K562 (cell line): ENCODE data around the gene TOMT. TPM values are rescaled to one million over a fixed set of nuclear protein-coding genes. Genes with fewer than 3 reads are reported as not detected.

ENCODE experiments used
- BHLHE40 ChIP-seq: IDR thresholded peaks from 2 replicates; pipeline ENCODE4 v1.6.1; 2011; ENCODE audit warnings: low read length, improper control_type of control experiment
- CBX5 ChIP-seq: IDR thresholded peaks from 2 replicates; pipeline ENCODE4 v1.6.1; 2014; ENCODE audit warnings: low read depth, borderline replicate concordance
- CBX8 ChIP-seq: fragments of 200-600 bp; sonication (generic); IDR thresholded peaks from 2 replicates; pipeline ENCODE4 v1.6.1; 2012; ENCODE audit warnings: borderline replicate concordance, mixed run types, low read depth, mild to moderate bottlenecking, moderate library complexity, mixed read lengths, low read length, control low read depth, inconsistent platforms; ENCODE audit not compliant: poor library complexity, severe bottlenecking; ENCODE audit errors: extremely low read depth
- COPS2 ChIP-seq: fragments of 450-650 bp; conservative IDR thresholded peaks from 2 replicates; pipeline ENCODE4 v1.6.1; 2016; ENCODE audit warnings: mild to moderate bottlenecking, moderate library complexity
- ELF2 ChIP-seq: fragments of 250-450 bp; sonication (Bioruptor Pico); IDR thresholded peaks from 2 replicates; pipeline ENCODE4 v1.5.0; 2021; ENCODE audit warnings: mild to moderate bottlenecking
- EP400 ChIP-seq: fragments of 450-650 bp; IDR thresholded peaks from 2 replicates; pipeline ENCODE4 v1.6.1; 2017; ENCODE audit warnings: antibody characterized with exemption, mild to moderate bottlenecking, moderate library complexity
- ETV1 ChIP-seq: fragments of 450-650 bp; conservative IDR thresholded peaks from 2 replicates; pipeline ENCODE4 v1.6.1; 2016; ENCODE audit warnings: missing genetic modification characterization, control low read depth, low read depth, missing compliant biosample characterization
- FOXK2 ChIP-seq, 2 experiments: fragments of 450-650 bp; IDR thresholded peaks in 1 of 2; conservative IDR thresholded peaks in 1 of 2; 2 replicates each; pipeline ENCODE4 v1.6.1; 2016; ENCODE audit warnings: low read depth in 2 of 2, mild to moderate bottlenecking in 1 of 2
- GATAD2A ChIP-seq: fragments of 450-650 bp; IDR thresholded peaks from 2 replicates; pipeline ENCODE4 v1.6.1; 2017
- HCFC1 ChIP-seq: IDR thresholded peaks from 2 replicates; pipeline ENCODE4 v1.6.1; 2012; ENCODE audit warnings: low read depth, low read length, improper control_type of control experiment
- HDAC1 ChIP-seq, 2 experiments: fragments of 450-650 bp; IDR thresholded peaks; 2 replicates each; pipeline ENCODE4 v1.6.1; 2016 to 2017; ENCODE audit warnings: inconsistent platforms in 1 of 2, mild to moderate bottlenecking in 1 of 2, moderate library complexity in 1 of 2
- HMGXB4 ChIP-seq: sonication (generic); formaldehyde crosslinking; IDR thresholded peaks from 2 replicates; pipeline ENCODE4 v1.8.1; 2023; ENCODE audit warnings: mild to moderate bottlenecking, missing genetic modification reagents
- HNRNPLL ChIP-seq: fragments of 200-400 bp; formaldehyde crosslinking; IDR thresholded peaks from 2 replicates; pipeline ENCODE4 v1.6.1; 2017; ENCODE audit warnings: low read length, low read depth, mild to moderate bottlenecking; ENCODE audit not compliant: poor library complexity, severe bottlenecking
- MXI1 ChIP-seq: IDR thresholded peaks from 2 replicates; pipeline ENCODE4 v1.6.1; 2011; ENCODE audit warnings: low read depth, mild to moderate bottlenecking, improper control_type of control experiment, low read length
- NBN ChIP-seq: fragments of 450-650 bp; IDR thresholded peaks from 2 replicates; pipeline ENCODE4 v1.6.1; 2016; ENCODE audit warnings: low read depth, mild to moderate bottlenecking
- NR2C1 ChIP-seq, 2 experiments: fragments of 450-650 bp; IDR thresholded peaks; 2 replicates each; pipeline ENCODE4 v1.6.1; 2017; ENCODE audit warnings: mild to moderate bottlenecking in 2 of 2, antibody characterized with exemption in 1 of 2, inconsistent platforms in 1 of 2, missing compliant biosample characterization in 1 of 2, missing genetic modification characterization in 1 of 2
- POLR2AphosphoS5 ChIP-seq: IDR thresholded peaks from 2 replicates; pipeline ENCODE4 v1.6.1; 2011; ENCODE audit warnings: mild to moderate bottlenecking, low read depth, low read length, moderate library complexity; ENCODE audit not compliant: control insufficient read depth, insufficient read depth
- POLR2H ChIP-seq: IDR thresholded peaks from 2 replicates; pipeline ENCODE4 v1.6.1; 2016; ENCODE audit warnings: missing genetic modification characterization, low read depth, mild to moderate bottlenecking, control low read depth, missing compliant biosample characterization, moderate library complexity
- PRPF4 ChIP-seq: fragments of 200-400 bp; formaldehyde crosslinking; IDR thresholded peaks from one replicate; pipeline ENCODE4 v1.6.1; 2017; ENCODE audit warnings: low read length, low read depth, mild to moderate bottlenecking; ENCODE audit not compliant: insufficient read depth, poor library complexity, severe bottlenecking
- RBFOX2 ChIP-seq: fragments of 200-400 bp; formaldehyde crosslinking; IDR thresholded peaks from 2 replicates; pipeline ENCODE4 v1.6.1; 2017; ENCODE audit warnings: low read depth, mild to moderate bottlenecking, low read length, moderate library complexity
- SMARCE1 ChIP-seq: fragments of 450-650 bp; IDR thresholded peaks from 2 replicates; pipeline ENCODE4 v1.7.1; 2016; ENCODE audit warnings: mild to moderate bottlenecking
- SRSF9 ChIP-seq: fragments of 200-400 bp; formaldehyde crosslinking; IDR thresholded peaks from 2 replicates; pipeline ENCODE4 v1.6.1; 2017; ENCODE audit warnings: low read depth, low read length, borderline replicate concordance
- polyA plus RNA-seq, 8 experiments: library from polyadenylated mRNA; depleted of rRNA in 4 of 8; stranded (reverse) in 5 of 8; unstranded in 3 of 8; fragments of >200 nt; fragmentation: Nextera tagmentation in 2 of 8; fragmentation: Illumina TruSeq in 1 of 8; extraction: Ambion mirVana in 2 of 8; extraction: Trizol in 1 of 8; gene quantifications; 2 replicates each; pipeline versions ENCODE4 v1.2.1 to v1.2.3, GENCODE V29; 2011 to 2014; ENCODE audit warnings: inconsistent platforms in 1 of 8, missing spikeins in 1 of 8
- total RNA-seq, 7 experiments: library from RNA; depleted of rRNA in 6 of 7; stranded (reverse); fragments of >200 nt in 6 of 7; fragmentation: Illumina TruSeq in 2 of 7; extraction: Trizol in 2 of 7; gene quantifications; 2 replicates each; pipeline versions ENCODE4 v1.2.1 to v1.2.3, GENCODE V29; 2011 to 2021; ENCODE audit warnings: low replicate concordance in 1 of 7
- TF ChIP-seq, protein P1 (sequence below): sonication (generic); formaldehyde crosslinking; IDR thresholded peaks from 2 replicates; pipeline ENCODE4 v1.8.1; 2023; ENCODE audit warnings: mild to moderate bottlenecking, missing genetic modification reagents, moderate library complexity
- TF ChIP-seq, protein P2 (sequence below): fragments of 450-650 bp; formaldehyde crosslinking; IDR thresholded peaks from 2 replicates; pipeline ENCODE4 v1.4.0; 2022; ENCODE audit warnings: missing genetic modification characterization

Gene TOMT
- total and polyA plus RNA-seq, 9 of the 15 experiments (the other 6 are each of a cell fraction or from before 2014, with no cell fraction given), result not detected

- TF ChIP-seq CBX8 (no peak), HMGXB4 (CRISPR knock-in tag) (no peak), NBN (0 out of 2 replicates have a peak, but pooled peaks have one; percentile 38), NR2C1 (IDR thresholded peaks at IDR 0.05) (peak; percentile 61), NR2C1 (tag; IDR thresholded peaks at IDR 0.05) (peak; percentile 75; the same call in 1 of the 2 replicates), HCFC1 (peak; percentile 96), BHLHE40 (peak; percentile 56), POLR2H (peak; percentile 83), MXI1 (peak; percentile 99), EP400 (peak; percentile 89), GATAD2A (no peak), CBX5 (no peak), PRPF4 (no peak), ELF2 (peak; percentile 77), HNRNPLL (peak; percentile 96), COPS2 (no peak), FOXK2 (conservative IDR thresholded peaks at IDR 0.05 in 1 of 2, IDR thresholded peaks at IDR 0.05 in 1 of 2; ENCODE audit: low read depth in 2 of 2) (peak; percentile 86 to 92), ETV1 (peak; percentile 79), SRSF9 (no peak), POLR2AphosphoS5 (peak; percentile 78), SMARCE1 (peak; percentile 19; the same call in 1 of the 2 replicates), RBFOX2 (peak; percentile 98), HDAC1 (IDR thresholded peaks at IDR 0.05) (peak in 1 of 2 experiments; percentile 89; a peak in 2 of 4 replicates)
- TF ChIP-seq, protein P1, sequence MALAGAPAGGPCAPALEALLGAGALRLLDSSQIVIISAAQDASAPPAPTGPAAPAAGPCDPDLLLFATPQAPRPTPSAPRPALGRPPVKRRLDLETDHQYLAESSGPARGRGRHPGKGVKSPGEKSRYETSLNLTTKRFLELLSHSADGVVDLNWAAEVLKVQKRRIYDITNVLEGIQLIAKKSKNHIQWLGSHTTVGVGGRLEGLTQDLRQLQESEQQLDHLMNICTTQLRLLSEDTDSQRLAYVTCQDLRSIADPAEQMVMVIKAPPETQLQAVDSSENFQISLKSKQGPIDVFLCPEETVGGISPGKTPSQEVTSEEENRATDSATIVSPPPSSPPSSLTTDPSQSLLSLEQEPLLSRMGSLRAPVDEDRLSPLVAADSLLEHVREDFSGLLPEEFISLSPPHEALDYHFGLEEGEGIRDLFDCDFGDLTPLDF (CRISPR knock-in tag), result peak; percentile 81
- TF ChIP-seq, protein P2, sequence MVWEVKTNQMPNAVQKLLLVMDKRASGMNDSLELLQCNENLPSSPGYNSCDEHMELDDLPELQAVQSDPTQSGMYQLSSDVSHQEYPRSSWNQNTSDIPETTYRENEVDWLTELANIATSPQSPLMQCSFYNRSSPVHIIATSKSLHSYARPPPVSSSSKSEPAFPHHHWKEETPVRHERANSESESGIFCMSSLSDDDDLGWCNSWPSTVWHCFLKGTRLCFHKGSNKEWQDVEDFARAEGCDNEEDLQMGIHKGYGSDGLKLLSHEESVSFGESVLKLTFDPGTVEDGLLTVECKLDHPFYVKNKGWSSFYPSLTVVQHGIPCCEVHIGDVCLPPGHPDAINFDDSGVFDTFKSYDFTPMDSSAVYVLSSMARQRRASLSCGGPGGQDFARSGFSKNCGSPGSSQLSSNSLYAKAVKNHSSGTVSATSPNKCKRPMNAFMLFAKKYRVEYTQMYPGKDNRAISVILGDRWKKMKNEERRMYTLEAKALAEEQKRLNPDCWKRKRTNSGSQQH, result no peak
Measured at GRCh38 chr11:72080326-72081183, 25.2 kb upstream of the TOMT start, which contains the start of the genes LRRC51 and NUMA1 (continued).
